Endothelial cell of umbilical vein (primary cell): ENCODE data around the gene GOLIM4. TPM values are rescaled to one million over a fixed set of nuclear protein-coding genes. Genes with fewer than 3 reads are reported as not detected.

Experiments used
- BruUV-seq: library from RNA; stranded (reverse); fragments of 400-500 nt; replicated peaks from 2 replicates; lab custom pipeline; 2021; lab: Mats Ljungman, UMichigan
- CTCF ChIA-PET: fragments of 300-600, 350-600 bp; sonication (Branson Sonifier 250); formaldehyde crosslinking; loops from one replicate; lab custom pipeline; 2021; ENCODE audit warnings: antibody characterized with exemption, inconsistent platforms; lab: Charles Lee
- POLR2A ChIA-PET: fragments of 300-600, 350-600 bp; sonication (Branson Sonifier 250); formaldehyde crosslinking; loops from one replicate; lab custom pipeline; 2021; ENCODE audit warnings: antibody characterized with exemption, inconsistent platforms; lab: Charles Lee
- DNase-seq: peaks from one replicate; pipeline ENCODE4 v3.0.0-alpha.2; 2011; ENCODE audit warnings: low read depth, low spot score
- FAIRE-seq: peaks from 2 replicates; lab custom pipeline; 2011; peaks lifted over from hg19 to GRCh38; lab: Jason Lieb, UNC
- H2AFZ ChIP-seq: 2 replicates; pipeline ENCODE4 v1.6.0; 2012; ENCODE audit warnings: low read depth, low read length, control low read depth, inconsistent platforms
- H3K27ac ChIP-seq: 2 replicates; pipeline ENCODE4 v1.5.1; 2011; ENCODE audit warnings: low read depth, mild to moderate bottlenecking, control low read depth, low read length, moderate library complexity; ENCODE audit not compliant: insufficient read depth
- H3K27me3 ChIP-seq, 2 experiments: 2 replicates each; pipeline versions ENCODE4 v1.6.0 to v1.6.1; 2011; ENCODE audit warnings: low read length in 2 of 2, mixed read lengths in 1 of 2; ENCODE audit not compliant: control insufficient read depth in 2 of 2, insufficient read depth in 2 of 2
- H3K36me3 ChIP-seq, 2 experiments: 2 replicates in 1 of 2; 3 replicates in 1 of 2; pipeline ENCODE4 v1.5.1; 2011; ENCODE audit warnings: low read length in 2 of 2, mild to moderate bottlenecking in 1 of 2, moderate library complexity in 1 of 2; ENCODE audit not compliant: control insufficient read depth in 2 of 2, insufficient read depth in 2 of 2; ENCODE audit errors: extremely low read depth in 1 of 2
- H3K4me1 ChIP-seq: 3 replicates; pipeline ENCODE4 v1.5.1; 2011; ENCODE audit warnings: mild to moderate bottlenecking, low read length; ENCODE audit not compliant: control insufficient read depth, insufficient read depth; ENCODE audit errors: extremely low read depth
- H3K4me2 ChIP-seq: 2 replicates; pipeline ENCODE4 v1.6.1; 2011; ENCODE audit warnings: low read length, control low read depth, mixed read lengths; ENCODE audit not compliant: insufficient read depth
- H3K4me3 ChIP-seq, 3 experiments: fragments of 200-600 bp in 1 of 3; sonication (generic), shearing (Covaris generic) in 1 of 3; replicated peaks in 1 of 3; 2 replicates each; pipeline ENCODE4 v1.5.1; 2011 to 2016; ENCODE audit warnings: control low read depth in 3 of 3, low read length in 3 of 3, mild to moderate bottlenecking in 2 of 3, inconsistent platforms in 1 of 3, low read depth in 1 of 3, moderate library complexity in 1 of 3; ENCODE audit not compliant: insufficient read depth in 1 of 3
- H3K79me2 ChIP-seq: 2 replicates; pipeline ENCODE4 v1.6.0; 2012; ENCODE audit warnings: low read length, inconsistent platforms; ENCODE audit not compliant: control insufficient read depth, insufficient read depth
- H3K9ac ChIP-seq: replicated peaks from 2 replicates; pipeline ENCODE3; 2011; ENCODE audit warnings: low read length, control low read depth; ENCODE audit not compliant: insufficient read depth; ENCODE audit errors: extremely low read depth
- H3K9me1 ChIP-seq: replicated peaks from 3 replicates; pipeline ENCODE4 v1.6.0; 2011; ENCODE audit warnings: mild to moderate bottlenecking, low read length; ENCODE audit not compliant: control insufficient read depth, insufficient read depth; ENCODE audit errors: extremely low read depth
- H3K9me3 ChIP-seq: replicated peaks from 2 replicates; pipeline ENCODE4 v1.5.1; 2012; ENCODE audit warnings: low read length, inconsistent platforms; ENCODE audit not compliant: control insufficient read depth, insufficient read depth
- H4K20me1 ChIP-seq: replicated peaks from 2 replicates; pipeline ENCODE3; 2011; ENCODE audit warnings: mild to moderate bottlenecking, low read length; ENCODE audit not compliant: control insufficient read depth, insufficient read depth; ENCODE audit errors: extremely low read depth
- CTCF ChIP-seq, 2 donors: IDR thresholded peaks; 1 replicate in 1 of 2; 2 replicates in 1 of 2; pipeline ENCODE4 v1.5.1; 2011; ENCODE audit warnings: low read length in 2 of 2, mild to moderate bottlenecking in 2 of 2, moderate library complexity in 2 of 2, control low read depth in 1 of 2, inconsistent platforms in 1 of 2, low read depth in 1 of 2; ENCODE audit not compliant: insufficient read depth in 1 of 2; ENCODE audit errors: extremely low read depth in 1 of 2
- EZH2 ChIP-seq: IDR thresholded peaks from 2 replicates; pipeline ENCODE4 v1.6.1; 2012; ENCODE audit warnings: borderline replicate concordance, low read depth, mild to moderate bottlenecking, moderate library complexity, low read length, inconsistent platforms; ENCODE audit not compliant: severe bottlenecking
- FOS ChIP-seq: IDR thresholded peaks from 2 replicates; pipeline ENCODE4 v1.6.1; 2011; ENCODE audit warnings: mild to moderate bottlenecking, low read length, moderate library complexity, borderline replicate concordance; ENCODE audit not compliant: insufficient read depth
- GATA2 ChIP-seq: IDR thresholded peaks from 2 replicates; pipeline ENCODE4 v1.7.0; 2011; ENCODE audit warnings: low read depth, mild to moderate bottlenecking, moderate library complexity, mixed read lengths, low read length; ENCODE audit not compliant: insufficient read length, insufficient read depth
- JUN ChIP-seq: IDR thresholded peaks from 2 replicates; pipeline ENCODE4 v1.6.1; 2011; ENCODE audit warnings: borderline replicate concordance, low read depth; ENCODE audit not compliant: insufficient read length, insufficient read depth
- MYC ChIP-seq: IDR thresholded peaks from one replicate; pipeline ENCODE4 v1.6.1; 2011; ENCODE audit warnings: mild to moderate bottlenecking, low read depth, low read length
- POLR2A ChIP-seq: IDR thresholded peaks from 2 replicates; pipeline ENCODE4 v1.6.1; 2012; ENCODE audit warnings: low read depth, mild to moderate bottlenecking, control low read depth, low read length
- POLR2AphosphoS5 ChIP-seq: IDR thresholded peaks from 2 replicates; pipeline ENCODE4 v1.6.1; 2012; ENCODE audit warnings: low read depth, mild to moderate bottlenecking, control low read depth, low read length, moderate library complexity; ENCODE audit not compliant: insufficient read depth
- dilution Hi-C: fragments of 300-500 bp; cut with MboI; formaldehyde crosslinking; loops from one replicate; pipeline ENCODE4 v1.15.0; 2019; ENCODE audit warnings: low sequenced_read_pairs; ENCODE audit not compliant: extremely low pct_ligation_motif_present
- intact Hi-C: fragments of 100-400 bp; cut with micrococcal nuclease; formaldehyde crosslinking; loops from one replicate; pipeline ENCODE4 v1.10.0; 2022
- polyA plus RNA-seq, 4 experiments: library from polyadenylated mRNA; depleted of rRNA in 3 of 4; stranded (reverse) in 3 of 4; unstranded in 1 of 4; fragments of >200 nt; gene quantifications; 2 replicates each; pipeline versions ENCODE4 v1.2.1 to v1.2.3, GENCODE V29; 2011 to 2012; ENCODE audit warnings: missing spikeins in 1 of 4
- total RNA-seq: library from RNA; stranded (reverse); gene quantifications from 2 replicates; pipeline ENCODE4 v1.2.3, GENCODE V29; 2021
- TF ChIP-seq, protein P1 (sequence below): IDR thresholded peaks from 2 replicates; pipeline ENCODE4 v1.6.1; 2011; ENCODE audit not compliant: insufficient read depth, insufficient read length

GOLIM4 gene
- total and polyA plus RNA-seq, 2 donors (not counting 3 experiments of a cell fraction or from before 2014, with no cell fraction given) = 11.7 to 40.8 TPM

- TF ChIP-seq POLR2A = no peak
- no peak for TF ChIP-seq POLR2AphosphoS5
- no peak for TF ChIP-seq FOS
- peak; percentile 87 for TF ChIP-seq MYC
- TF ChIP-seq CTCF (IDR thresholded peaks at IDR 0.05; ENCODE audit: extremely low read depth in 1 of 2, insufficient read depth in 1 of 2, low read depth in 1 of 2, low read length in 2 of 2) = no peak
- TF ChIP-seq, protein P1, sequence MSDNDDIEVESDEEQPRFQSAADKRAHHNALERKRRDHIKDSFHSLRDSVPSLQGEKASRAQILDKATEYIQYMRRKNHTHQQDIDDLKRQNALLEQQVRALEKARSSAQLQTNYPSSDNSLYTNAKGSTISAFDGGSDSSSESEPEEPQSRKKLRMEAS = peak; percentile 80
- TF ChIP-seq EZH2 = no peak
- no peak for TF ChIP-seq GATA2
- no peak for TF ChIP-seq JUN
- H3K4me3 ChIP-seq = peak overlapping the region in 2 of 3 experiments; percentile 31 to 82
- H3K79me2 ChIP-seq = peaks cover 30% of the 10 kb centered on the region
- BruUV-seq = TSS peak; percentile 65
- H3K9me3 ChIP-seq = no peaks in the 10 kb centered on the region
- H3K27ac ChIP-seq = peak overlapping the region; percentile 4
- H3K4me1 ChIP-seq = peaks cover 21% of the 10 kb centered on the region
- intact Hi-C loops = loop anchor here (1.0 to 10.0 kb wide), 3 partner anchors 69 to 699 kb away; partner anchors contain the start of gene SERPINI1
- no peaks in the 10 kb centered on the region for H4K20me1 ChIP-seq
- ChIA-PET POLR2A (interaction anchor here (0.7 kb wide), 1 partner anchor 41 kb away, joined by 5 read pairs; no protein-coding TSS in a partner anchor), CTCF (interaction anchor here (3.8 kb wide), 1 partner anchor 48 kb away, joined by 18 read pairs; no protein-coding TSS in a partner anchor)
- peak overlapping the region; percentile 65 for H3K9ac ChIP-seq
- no peaks in the 10 kb centered on the region for H3K36me3 ChIP-seq
- H3K4me2 ChIP-seq = peak overlapping the region; percentile 40
- no peaks in the 10 kb centered on the region for H3K27me3 ChIP-seq
- FAIRE-seq = peak; percentile 85
- H2AFZ ChIP-seq = peak overlapping the region; percentile 27
- peak; percentile 92 for DNase-seq
- dilution Hi-C loops = no loop called here
- peaks cover 2% of the 10 kb centered on the region for H3K9me1 ChIP-seq
Measured at GRCh38 chr3:168096210-168096652, 507 bp upstream of the GOLIM4 start.
